Kidney capillary endothelial cell (primary cell): Measurements from ENCODE around the gene IGFL1.
"Not testable (repeated sequence)": the region's sequence is repeated elsewhere in the genome, so short reads cannot be mapped to it uniquely, and the experiment has no call there.

ENCODE experiments used
- DNase-seq: peaks from one replicate; pipeline ENCODE4 v3.0.0-alpha.2; 2018; ENCODE audit warnings: low spot score

IGFL1 gene

GRCh38 chr19:46229442-46229841 is at the start of gene IGFL1:
IGFL1 (plus strand) TSS chr19:46229742; CDS start chr19:46229775, 33 bp downstream.
- DNase-seq: no peak

- DNase-seq: no peak
These were observed 48.7 kb upstream of the IGFL1 start for GRCh38 chr19:46180701-46181387.

- DNase-seq: no peak
These were observed 48.2 kb upstream of the IGFL1 start for GRCh38 chr19:46181388-46181779.

- DNase-seq: no peak
These were observed 47.1 kb upstream of the IGFL1 start for GRCh38 chr19:46182476-46182875.

- not testable (repeated sequence) for DNase-seq
These were observed 44.5 kb upstream of the IGFL1 start for GRCh38 chr19:46184775-46185710.

GRCh38 chr19:46186101-46186716 is 43.3 kb upstream of the IGFL1 start:
- no peak for DNase-seq

GRCh38 chr19:46186717-46187101 is 42.8 kb upstream of the IGFL1 start:
- DNase-seq: no peak

- DNase-seq: no peak
These were observed 39.3 kb upstream of the IGFL1 start for GRCh38 chr19:46189971-46190888.

GRCh38 chr19:46191356-46191755 is 38.2 kb upstream of the IGFL1 start:
- DNase-seq: no peak

GRCh38 chr19:46191972-46192371 is 37.6 kb upstream of the IGFL1 start:
- DNase-seq: no peak

GRCh38 chr19:46192626-46192991 is 36.9 kb upstream of the IGFL1 start:
- not testable (repeated sequence) for DNase-seq

GRCh38 chr19:46192992-46193650 is 36.4 kb upstream of the IGFL1 start:
- DNase-seq: no peak

GRCh38 chr19:46193678-46194077 is 35.9 kb upstream of the IGFL1 start:
- DNase-seq: no peak

GRCh38 chr19:46195104-46195503 is 34.4 kb upstream of the IGFL1 start:
- no peak for DNase-seq

GRCh38 chr19:46195919-46196318 is 33.6 kb upstream of the IGFL1 start:
- DNase-seq: not testable (repeated sequence)

GRCh38 chr19:46196410-46197124 is 33.0 kb upstream of the IGFL1 start:
- no peak for DNase-seq

- DNase-seq: no peak
These were observed 32.0 kb upstream of the IGFL1 start for GRCh38 chr19:46197314-46198070.

- DNase-seq: no peak
These were observed 30.8 kb upstream of the IGFL1 start for GRCh38 chr19:46198756-46199155.

GRCh38 chr19:46201454-46202310 is 27.9 kb upstream of the IGFL1 start:
- DNase-seq: no peak
